GDM1 (cell line): Measurements from ENCODE around the gene CASKIN1.
A peak's percentile ranks its signal among the peaks of the same experiment; 100 is the strongest.
"Not testable (repeated sequence)": the region's sequence is repeated elsewhere in the genome, so short reads cannot be mapped to it uniquely, and the experiment has no call there.

Source experiments
- DNase-seq: peaks from one replicate; lab custom pipeline; 2025; lab: John Stamatoyannopoulos, UW

CASKIN1 gene

GRCh38 chr16:2210386-2211365 is 14.3 kb upstream of the CASKIN1 start, which contains the start of gene BRICD5:
TSS of gene BRICD5 (minus strand) at chr16:2210863. CDS start at chr16:2210833, 30 bp downstream.
- no peak for DNase-seq

- DNase-seq: no peak
Measured at GRCh38 chr16:2210009-2210332, 13.6 kb upstream of the CASKIN1 start.

GRCh38 chr16:2209258-2210008 is 13.0 kb upstream of the CASKIN1 start:
- no peak for DNase-seq

- no peak for DNase-seq
Measured at GRCh38 chr16:2208772-2209171, 12.4 kb upstream of the CASKIN1 start.

- DNase-seq: no peak
Measured at GRCh38 chr16:2208308-2208707, 11.9 kb upstream of the CASKIN1 start.

GRCh38 chr16:2207872-2208271 is 11.5 kb upstream of the CASKIN1 start:
- no peak for DNase-seq

- DNase-seq: no peak
Measured at GRCh38 chr16:2206780-2207433, 10.5 kb upstream of the CASKIN1 start.

GRCh38 chr16:2206420-2206779 is 10.0 kb upstream of the CASKIN1 start:
- no peak for DNase-seq

GRCh38 chr16:2205967-2206313 is 9.5 kb upstream of the CASKIN1 start:
- no peak for DNase-seq

GRCh38 chr16:2205104-2205966 is 8.9 kb upstream of the CASKIN1 start, which contains the start of gene MLST8:
TSS of gene MLST8 (plus strand) at chr16:2205454. CDS start at chr16:2206086, 632 bp downstream.
- DNase-seq: peak; percentile 82

GRCh38 chr16:2204416-2205103 is 8.2 kb upstream of the CASKIN1 start:
- DNase-seq: no peak

- DNase-seq: not testable (repeated sequence)
Measured at GRCh38 chr16:2203119-2203688, 6.8 kb upstream of the CASKIN1 start.

- no peak for DNase-seq
Measured at GRCh38 chr16:2200313-2200712, 3.9 kb upstream of the CASKIN1 start.

GRCh38 chr16:2199621-2200139 is 3.3 kb upstream of the CASKIN1 start:
- no peak for DNase-seq

GRCh38 chr16:2199095-2199494 is 2.7 kb upstream of the CASKIN1 start:
- no peak for DNase-seq

GRCh38 chr16:2198283-2198682 is 1.9 kb upstream of the CASKIN1 start:
- DNase-seq: no peak

- DNase-seq: no peak
Measured at GRCh38 chr16:2197765-2198164, 1.4 kb upstream of the CASKIN1 start.

GRCh38 chr16:2196981-2197511 is 641 bp upstream of the CASKIN1 start:
- DNase-seq: no peak

- no peak for DNase-seq
Measured at GRCh38 chr16:2195322-2196161, 863 bp downstream of the CASKIN1 start.
